SU-DHL-6 (cell line): ENCODE results near the gene SLC6A5.

Source experiments
- H2AFZ ChIP-seq: fragments of 200-600 bp; sonication (generic); 2 replicates; pipeline ENCODE4 v1.6.1; 2014; ENCODE audit warnings: low read depth, mild to moderate bottlenecking, moderate library complexity, mixed read lengths, antibody characterized with exemption, low read length; ENCODE audit not compliant: severe bottlenecking
- H3F3A ChIP-seq: fragments of 200-600 bp; shearing (Covaris generic); 2 replicates; pipeline ENCODE4 v1.6.0; 2016; ENCODE audit warnings: antibody characterized with exemption, mild to moderate bottlenecking; ENCODE audit not compliant: insufficient read depth
- H3K27ac ChIP-seq: fragments of 200-600 bp; sonication (generic); 2 replicates; pipeline ENCODE4 v1.5.1; 2016; ENCODE audit warnings: low read depth, mild to moderate bottlenecking, low read length, moderate library complexity, mixed read lengths
- H3K27me3 ChIP-seq: fragments of 200-600 bp; sonication (generic), shearing (Covaris generic); 2 replicates; pipeline ENCODE4 v1.6.0; 2014; ENCODE audit warnings: mild to moderate bottlenecking, low read length
- H3K36me3 ChIP-seq: fragments of 200-600 bp; sonication (generic); 2 replicates; pipeline ENCODE4 v1.6.1; 2014; ENCODE audit warnings: mild to moderate bottlenecking, low read length, mixed read lengths
- H3K4me2 ChIP-seq: fragments of 300-600, 200-600 bp; shearing (Covaris generic), sonication (generic); 2 replicates; pipeline ENCODE4 v1.6.0; 2014; ENCODE audit warnings: low read length, low read depth, mild to moderate bottlenecking; ENCODE audit not compliant: poor library complexity, severe bottlenecking
- H3K4me3 ChIP-seq: fragments of 200-600 bp; sonication (generic); 2 replicates; pipeline ENCODE4 v1.5.1; 2014; ENCODE audit warnings: antibody characterized with exemption, low read length, mild to moderate bottlenecking, mixed read lengths; ENCODE audit not compliant: insufficient read depth, poor library complexity, severe bottlenecking
- H3K79me2 ChIP-seq: fragments of 200-600 bp; sonication (generic); 2 replicates; pipeline ENCODE4 v1.6.1; 2014; ENCODE audit warnings: mild to moderate bottlenecking, low read length, moderate library complexity; ENCODE audit not compliant: insufficient read depth
- H3K9ac ChIP-seq: fragments of 200-600 bp; sonication (generic); 2 replicates; pipeline ENCODE4 v1.7.0; 2014; ENCODE audit warnings: mild to moderate bottlenecking, low read length
- H3K9me2 ChIP-seq: fragments of 200-600 bp; sonication (generic); replicated peaks from 2 replicates; pipeline ENCODE4 v1.6.1; 2014; ENCODE audit warnings: low read length; ENCODE audit not compliant: insufficient read depth
- H3K9me3 ChIP-seq: fragments of 200-600 bp; sonication (generic); 2 replicates; pipeline ENCODE4 v1.6.1; 2014; ENCODE audit warnings: low read length, mixed read lengths; ENCODE audit not compliant: insufficient read depth
- H4K20me1 ChIP-seq: fragments of 200-600 bp; sonication (generic); 2 replicates; pipeline ENCODE4 v1.6.1; 2014; ENCODE audit warnings: low read depth, mild to moderate bottlenecking, antibody characterized with exemption, low read length, moderate library complexity, mixed read lengths
- EZH2phosphoT487 ChIP-seq: fragments of 200-600 bp; sonication (generic), shearing (Covaris generic); conservative IDR thresholded peaks from 2 replicates; pipeline ENCODE4 v1.6.1; 2018; ENCODE audit warnings: mild to moderate bottlenecking, antibody characterized with exemption, low read length, moderate library complexity, mixed read lengths
- TF ChIP-seq, protein P1 (sequence below): fragments of 200-600 bp; sonication (generic); IDR thresholded peaks from one replicate; pipeline ENCODE4 v1.5.1; 2017; ENCODE audit warnings: antibody characterized with exemption, mild to moderate bottlenecking, low read length, moderate library complexity; ENCODE audit not compliant: insufficient read depth, poor library complexity, severe bottlenecking

SLC6A5 gene

DNA sequence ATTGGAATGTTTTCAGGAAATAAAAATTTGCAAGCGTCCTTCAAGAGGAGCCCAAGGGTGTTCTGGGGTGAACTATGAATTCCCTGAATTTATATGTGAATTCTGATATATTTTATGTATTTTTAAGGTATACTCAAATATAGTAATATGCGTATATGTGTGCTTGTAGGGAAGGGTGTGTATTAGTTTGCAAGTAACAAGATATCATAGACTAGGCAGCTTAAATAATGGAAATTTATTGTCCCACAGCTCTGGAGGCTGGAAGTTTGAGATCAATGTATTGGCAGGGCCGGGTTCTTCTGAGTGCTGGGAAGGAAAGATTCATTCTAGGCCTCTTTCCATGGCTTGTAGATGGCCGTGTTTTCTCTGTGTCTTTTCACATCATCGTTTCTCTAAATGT is 16.2 kb upstream of the SLC6A5 start:
- Histone ChIP-seq H3K9me2 (no peaks in the 10 kb centered on the region; the same call in 1 of the 2 replicates), H3K27ac (no peak overlapping the region), H4K20me1 (no peaks in the 10 kb centered on the region), H3K36me3 (no peaks in the 10 kb centered on the region), H3K9me3 (no peaks in the 10 kb centered on the region), H3K9ac (no peak overlapping the region), H3K79me2 (no peaks in the 10 kb centered on the region), H3K4me3 (no peak overlapping the region), H3F3A (no peaks in the 10 kb centered on the region), H3K27me3 (no peaks in the 10 kb centered on the region), H2AFZ (no peak overlapping the region), H3K4me2 (no peak overlapping the region)
- no peak for TF ChIP-seq EZH2phosphoT487

DNA sequence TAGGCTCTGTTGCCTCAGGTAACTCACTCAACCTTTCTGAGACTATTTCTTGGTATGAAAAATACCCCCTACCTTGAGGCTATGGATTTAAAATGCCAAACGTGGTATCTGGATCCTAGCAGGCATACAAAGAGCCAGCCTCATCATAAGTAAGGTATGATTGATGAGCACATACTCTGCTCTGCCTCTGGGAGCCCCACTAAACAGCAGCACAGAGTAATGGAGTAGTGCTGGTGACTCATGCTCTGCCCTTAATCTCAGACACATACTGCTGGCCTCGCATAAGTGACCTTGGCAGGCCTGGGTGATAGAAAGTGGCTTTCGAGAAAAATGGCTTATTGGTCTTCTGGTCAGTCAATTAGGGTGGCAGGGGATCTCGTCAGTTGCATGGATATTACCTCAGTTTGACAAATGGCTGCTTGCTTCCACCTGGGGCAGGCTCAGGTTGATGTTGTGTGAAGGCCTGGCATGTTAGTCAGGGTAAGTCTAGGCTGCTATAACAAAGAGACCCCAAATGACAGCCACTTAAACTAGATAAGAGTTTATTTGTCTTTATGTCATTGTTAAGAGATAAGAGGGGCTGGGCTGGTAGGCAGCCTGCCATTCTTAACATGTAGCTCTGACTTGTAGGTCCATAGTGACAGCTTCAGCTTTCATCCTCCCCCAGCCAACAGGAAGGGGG is 15.2 kb upstream of the SLC6A5 start:
- H3K4me3 ChIP-seq: no peak overlapping the region
- H3K27me3 ChIP-seq: no peaks in the 10 kb centered on the region
- no peak overlapping the region for H3K27ac ChIP-seq
- no peaks in the 10 kb centered on the region; the same call in 1 of the 2 replicates for H3K9me2 ChIP-seq
- H3K36me3 ChIP-seq: no peaks in the 10 kb centered on the region
- H3F3A ChIP-seq: no peaks in the 10 kb centered on the region
- H3K9me3 ChIP-seq: no peaks in the 10 kb centered on the region
- no peak overlapping the region for H2AFZ ChIP-seq
- H3K9ac ChIP-seq: no peak overlapping the region
- H4K20me1 ChIP-seq: no peaks in the 10 kb centered on the region
- H3K4me2 ChIP-seq: no peak overlapping the region
- TF ChIP-seq, protein P1, sequence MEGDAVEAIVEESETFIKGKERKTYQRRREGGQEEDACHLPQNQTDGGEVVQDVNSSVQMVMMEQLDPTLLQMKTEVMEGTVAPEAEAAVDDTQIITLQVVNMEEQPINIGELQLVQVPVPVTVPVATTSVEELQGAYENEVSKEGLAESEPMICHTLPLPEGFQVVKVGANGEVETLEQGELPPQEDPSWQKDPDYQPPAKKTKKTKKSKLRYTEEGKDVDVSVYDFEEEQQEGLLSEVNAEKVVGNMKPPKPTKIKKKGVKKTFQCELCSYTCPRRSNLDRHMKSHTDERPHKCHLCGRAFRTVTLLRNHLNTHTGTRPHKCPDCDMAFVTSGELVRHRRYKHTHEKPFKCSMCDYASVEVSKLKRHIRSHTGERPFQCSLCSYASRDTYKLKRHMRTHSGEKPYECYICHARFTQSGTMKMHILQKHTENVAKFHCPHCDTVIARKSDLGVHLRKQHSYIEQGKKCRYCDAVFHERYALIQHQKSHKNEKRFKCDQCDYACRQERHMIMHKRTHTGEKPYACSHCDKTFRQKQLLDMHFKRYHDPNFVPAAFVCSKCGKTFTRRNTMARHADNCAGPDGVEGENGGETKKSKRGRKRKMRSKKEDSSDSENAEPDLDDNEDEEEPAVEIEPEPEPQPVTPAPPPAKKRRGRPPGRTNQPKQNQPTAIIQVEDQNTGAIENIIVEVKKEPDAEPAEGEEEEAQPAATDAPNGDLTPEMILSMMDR: no peak
- TF ChIP-seq EZH2phosphoT487: no peak
- H3K79me2 ChIP-seq: no peaks in the 10 kb centered on the region

DNA sequence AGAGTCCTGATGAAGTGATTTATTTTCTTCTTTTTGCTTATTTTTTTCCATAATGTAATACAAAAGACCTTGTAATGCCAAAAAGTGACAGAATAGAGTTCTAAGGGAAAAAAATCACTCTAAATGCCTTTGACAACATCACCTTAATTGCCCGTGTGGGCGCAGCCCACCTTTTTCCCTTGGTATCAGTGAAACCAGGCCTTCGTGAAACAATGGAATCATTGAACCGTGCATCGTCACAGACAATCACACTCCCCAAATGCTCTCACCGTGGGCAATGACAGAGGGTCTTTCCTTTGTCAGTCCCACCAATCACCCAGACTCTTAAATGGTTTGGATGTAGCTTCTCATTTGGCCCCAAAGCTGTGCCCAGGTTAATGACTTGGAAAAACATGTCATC is 9.6 kb upstream of the SLC6A5 start:
- Histone ChIP-seq H3K9ac (no peak overlapping the region), H3K79me2 (no peaks in the 10 kb centered on the region), H3F3A (no peaks in the 10 kb centered on the region), H3K9me3 (no peaks in the 10 kb centered on the region), H3K4me3 (no peak overlapping the region), H3K27ac (no peak overlapping the region), H2AFZ (no peak overlapping the region), H3K9me2 (no peaks in the 10 kb centered on the region), H3K36me3 (no peaks in the 10 kb centered on the region), H3K27me3 (no peaks in the 10 kb centered on the region), H3K4me2 (no peak overlapping the region), H4K20me1 (no peaks in the 10 kb centered on the region)
- TF ChIP-seq, protein P1: no peak
- no peak for TF ChIP-seq EZH2phosphoT487

DNA sequence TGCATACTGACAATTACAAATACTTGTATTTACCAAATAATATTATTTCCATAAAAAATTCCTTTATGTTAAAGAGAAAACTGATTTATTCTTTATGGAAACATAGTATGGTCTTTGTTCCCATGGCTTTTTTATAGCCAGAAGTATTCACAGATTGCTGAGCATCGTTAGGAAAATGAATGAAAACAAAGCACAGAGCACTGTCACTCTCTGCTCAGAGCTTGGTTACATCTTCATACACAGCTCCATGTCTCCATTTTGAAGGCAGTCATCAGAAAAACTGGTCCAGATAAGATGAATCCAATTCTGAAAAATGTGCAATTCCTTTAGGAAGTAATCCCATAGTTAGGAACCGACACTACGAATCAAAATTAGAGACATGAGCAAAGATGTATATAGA is 9.0 kb upstream of the SLC6A5 start:
- Histone ChIP-seq H3K4me2 (no peak overlapping the region), H3K79me2 (no peaks in the 10 kb centered on the region), H3K27ac (no peak overlapping the region), H4K20me1 (no peaks in the 10 kb centered on the region), H3K27me3 (no peaks in the 10 kb centered on the region), H3K9me2 (no peaks in the 10 kb centered on the region), H3K36me3 (no peaks in the 10 kb centered on the region), H3K9ac (no peak overlapping the region), H3K9me3 (no peaks in the 10 kb centered on the region), H3K4me3 (no peak overlapping the region), H3F3A (no peaks in the 10 kb centered on the region), H2AFZ (no peak overlapping the region)
- TF ChIP-seq, protein P1: no peak
- no peak for TF ChIP-seq EZH2phosphoT487
